BLaER1 treated with 17β-estradiol and CSF1 and Interleukin-3, amounts not matched to agents 10 nM and 100 nM (cell line): Measurements from ENCODE around the gene BCO2.

Source experiments
- H3K27ac ChIP-seq, 11 experiments: shearing (Covaris generic); formaldehyde crosslinking; 2 replicates each; pipeline ENCODE4 v1.8.1; 2022
- H3K27me3 ChIP-seq, 11 experiments: shearing (Covaris generic); formaldehyde crosslinking; 2 replicates each; pipeline ENCODE4 v1.8.1; 2022
- H3K36me3 ChIP-seq, 11 experiments: shearing (Covaris generic); formaldehyde crosslinking; 2 replicates each; pipeline ENCODE4 v1.8.1; 2022
- H3K4me1 ChIP-seq, 10 experiments: shearing (Covaris generic); formaldehyde crosslinking; 2 replicates each; pipeline ENCODE4 v1.8.1; 2022
- H3K4me2 ChIP-seq, 11 experiments: shearing (Covaris generic); formaldehyde crosslinking; 2 replicates each; pipeline ENCODE4 v1.8.1; 2022
- H3K4me3 ChIP-seq, 10 experiments: shearing (Covaris generic); formaldehyde crosslinking; 2 replicates each; pipeline ENCODE4 v1.8.1; 2022
- H3K9ac ChIP-seq, 11 experiments: shearing (Covaris generic); formaldehyde crosslinking; 2 replicates each; pipeline ENCODE4 v1.8.1; 2022
- H3K9me3 ChIP-seq, 11 experiments: shearing (Covaris generic); formaldehyde crosslinking; replicated peaks in 1 of 11; 2 replicates each; pipeline ENCODE4 v1.8.1; 2022
- H4K20me1 ChIP-seq, 11 experiments: shearing (Covaris generic); formaldehyde crosslinking; 2 replicates each; pipeline ENCODE4 v1.8.1; 2022
- Cebpa-rat ChIP-seq, 11 experiments: shearing (Covaris generic); IDR thresholded peaks; 2 replicates each; pipeline ENCODE4 v1.8.1; 2022

Gene BCO2

DNA sequence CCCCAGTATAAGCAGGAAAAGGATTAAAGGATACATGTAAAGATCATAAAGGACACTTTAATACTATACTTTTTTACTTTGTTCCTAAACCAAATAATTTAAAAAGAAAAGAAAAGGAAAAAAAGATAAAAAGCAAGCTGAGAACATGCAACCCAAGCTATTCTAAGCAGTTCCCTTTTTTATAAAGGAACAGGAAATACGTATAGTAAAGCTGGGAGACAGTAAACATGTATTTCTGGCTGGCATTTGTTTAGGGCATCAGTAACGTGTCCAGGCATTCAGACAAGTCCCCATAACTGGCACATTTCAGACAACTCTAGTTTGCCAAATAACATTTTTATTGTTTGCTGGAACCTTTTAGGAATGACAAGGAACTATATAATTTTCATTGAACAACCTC is 24.9 kb downstream of the BCO2 start:
- no peaks in the 10 kb centered on the region for H4K20me1 ChIP-seq
- H3K9me3 ChIP-seq, result no peaks in the 10 kb centered on the region

DNA sequence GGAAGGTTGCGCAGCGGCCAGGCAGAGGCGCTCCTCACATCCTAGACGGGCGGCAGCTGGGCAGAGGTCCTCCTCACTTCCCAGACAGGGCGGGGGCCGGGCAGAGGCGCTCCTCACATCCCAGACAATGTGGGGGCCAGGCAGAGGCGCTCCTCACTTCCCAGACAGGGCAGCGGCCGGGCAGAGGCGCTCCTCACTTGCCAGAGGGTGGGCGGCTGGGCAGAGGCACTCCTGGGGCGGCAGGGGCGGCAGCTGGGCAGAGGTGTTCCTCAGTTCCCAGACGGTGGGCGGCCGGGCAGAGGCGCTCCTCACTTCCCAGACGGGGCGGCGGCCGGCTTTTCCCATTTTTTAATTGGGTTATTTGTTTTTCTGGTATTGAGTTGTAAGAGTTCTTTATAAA is 30.8 kb downstream of the BCO2 start:
- Histone ChIP-seq H3K27me3 (no peaks in the 10 kb centered on the region), H3K36me3 (no peaks in the 10 kb centered on the region), H3K9ac (no peak overlapping the region), H3K4me2 (no peak overlapping the region), H3K27ac (no peak overlapping the region), H3K9me3 (peaks cover 0 to 5% (median 0%) of the 10 kb centered on the region in 11 experiments; a peak in 2 of 22 replicates), H4K20me1 (no peaks in the 10 kb centered on the region), H3K4me1 (peaks cover 0 to 1% (median 0%) of the 10 kb centered on the region in 10 experiments; a peak in 6 of 20 replicates), H3K4me3 (no peak overlapping the region)
- no peak for TF ChIP-seq Cebpa-rat (IDR thresholded peaks at IDR 0.05)

More for the DNA sequence above, 24.9 kb downstream of the BCO2 start:
- H3K9ac ChIP-seq, result peak overlapping the region in 5 of 11 experiments; percentile 13 to 40 (median 27); a peak in 3 of 22 replicates
- peak overlapping the region in 8 of 11 experiments; percentile 22 to 69 (median 50); a peak in 12 of 22 replicates for H3K27ac ChIP-seq
- H3K4me1 ChIP-seq, result peaks cover 9 to 18% (median 13%) of the 10 kb centered on the region in 10 experiments
- no peak overlapping the region for H3K4me3 ChIP-seq
- no peaks in the 10 kb centered on the region for H3K27me3 ChIP-seq
- H3K4me2 ChIP-seq, result peak overlapping the region; percentile 20 to 72 (median 54); a peak in 21 of 22 replicates
- H3K36me3 ChIP-seq, result no peaks in the 10 kb centered on the region
- no peak for TF ChIP-seq Cebpa-rat (IDR thresholded peaks at IDR 0.05)

DNA sequence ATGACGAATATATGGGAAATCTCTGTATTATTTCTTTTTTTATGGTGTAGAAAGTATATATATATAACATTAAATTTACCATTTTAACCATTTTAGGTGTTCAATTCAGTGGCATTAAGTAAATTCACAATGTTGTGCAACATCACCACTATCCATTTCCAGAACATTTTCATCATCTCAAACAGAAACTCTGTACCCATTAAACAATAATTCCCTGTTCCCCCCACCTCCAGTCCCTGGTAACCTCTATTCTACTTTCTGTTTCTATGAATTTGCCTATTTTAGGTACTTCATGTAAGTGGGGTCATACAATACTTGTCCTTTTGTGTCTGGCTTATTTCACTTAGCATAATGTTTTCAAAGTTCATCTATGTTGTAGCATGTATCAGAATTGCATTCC is 35.6 kb downstream of the BCO2 start:
- Histone ChIP-seq H4K20me1 (no peaks in the 10 kb centered on the region), H3K27ac (no peak overlapping the region), H3K9me3 (peaks cover 0 to 5% (median 0%) of the 10 kb centered on the region in 11 experiments; a peak in 2 of 22 replicates), H3K4me3 (no peak overlapping the region), H3K36me3 (no peaks in the 10 kb centered on the region), H3K9ac (no peak overlapping the region), H3K27me3 (no peaks in the 10 kb centered on the region), H3K4me1 (peaks cover 0 to 9% (median 0%) of the 10 kb centered on the region in 10 experiments; a peak in 2 of 20 replicates), H3K4me2 (0 out of 22 replicates have a peak overlapping the region, but pooled peaks of 1 of the 11 experiments have one; percentile 15)
- no peak for TF ChIP-seq Cebpa-rat (IDR thresholded peaks at IDR 0.05)

DNA sequence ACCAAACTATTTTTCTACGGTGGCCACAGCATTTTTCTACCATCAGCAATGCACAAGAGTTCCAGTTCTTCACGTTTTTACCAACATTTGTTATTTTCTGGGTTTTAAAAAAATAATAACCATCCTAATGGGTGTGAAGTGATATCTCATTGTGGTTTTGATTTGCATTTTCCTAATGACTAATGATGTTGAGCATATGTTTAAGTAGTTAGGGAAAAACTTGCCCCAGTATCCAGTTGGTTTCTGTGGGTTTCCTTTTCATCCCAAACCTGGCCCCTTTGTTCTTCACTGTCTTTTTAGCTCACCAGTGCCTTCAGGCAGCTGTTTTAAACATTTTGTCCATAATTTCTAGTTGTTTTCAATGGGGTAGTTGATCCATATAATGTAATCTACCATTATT is 36.2 kb downstream of the BCO2 start:
- TF ChIP-seq Cebpa-rat (IDR thresholded peaks at IDR 0.05), result no peak
- H3K4me3 ChIP-seq, result no peak overlapping the region
- H3K27ac ChIP-seq, result no peak overlapping the region
- H3K4me1 ChIP-seq, result peaks cover 0 to 9% (median 0%) of the 10 kb centered on the region in 10 experiments; a peak in 2 of 20 replicates
- peak overlapping the region in 2 of 11 experiments; percentile 15 to 25; a peak in 2 of 22 replicates for H3K4me2 ChIP-seq
- no peaks in the 10 kb centered on the region; a peak in 1 of 22 replicates for H3K9me3 ChIP-seq
- H3K9ac ChIP-seq, result no peak overlapping the region
- H3K36me3 ChIP-seq, result no peaks in the 10 kb centered on the region
- no peaks in the 10 kb centered on the region for H3K27me3 ChIP-seq
- H4K20me1 ChIP-seq, result no peaks in the 10 kb centered on the region

DNA sequence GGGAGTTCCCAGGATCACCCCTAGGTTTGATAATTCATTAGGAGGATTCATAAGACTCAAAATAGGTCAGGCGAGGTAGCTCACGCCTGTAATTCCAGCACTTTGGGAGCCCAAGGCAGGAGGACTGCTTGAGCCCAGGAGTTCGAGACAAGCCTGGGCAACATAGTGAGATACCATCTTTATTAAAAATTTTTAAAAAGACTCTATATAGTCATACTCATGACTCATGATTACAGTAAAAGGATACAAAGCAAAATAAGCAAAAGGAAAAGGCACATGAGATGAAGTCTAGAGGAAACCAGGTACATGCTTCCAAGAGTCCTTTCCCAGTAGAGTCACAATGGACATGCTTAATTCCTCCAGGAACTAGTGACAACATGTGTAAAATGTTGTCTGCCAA is 37.0 kb downstream of the BCO2 start:
- peaks cover 0 to 9% (median 0%) of the 10 kb centered on the region in 10 experiments; a peak in 2 of 20 replicates for H3K4me1 ChIP-seq
- no peak overlapping the region for H3K4me3 ChIP-seq
- H3K36me3 ChIP-seq, result no peaks in the 10 kb centered on the region
- no peaks in the 10 kb centered on the region for H3K27me3 ChIP-seq
- no peaks in the 10 kb centered on the region for H3K9me3 ChIP-seq
- H4K20me1 ChIP-seq, result no peaks in the 10 kb centered on the region
- H3K9ac ChIP-seq, result no peak overlapping the region
- TF ChIP-seq Cebpa-rat (IDR thresholded peaks at IDR 0.05), result no peak
- no peak overlapping the region for H3K27ac ChIP-seq
- no peak overlapping the region for H3K4me2 ChIP-seq

DNA sequence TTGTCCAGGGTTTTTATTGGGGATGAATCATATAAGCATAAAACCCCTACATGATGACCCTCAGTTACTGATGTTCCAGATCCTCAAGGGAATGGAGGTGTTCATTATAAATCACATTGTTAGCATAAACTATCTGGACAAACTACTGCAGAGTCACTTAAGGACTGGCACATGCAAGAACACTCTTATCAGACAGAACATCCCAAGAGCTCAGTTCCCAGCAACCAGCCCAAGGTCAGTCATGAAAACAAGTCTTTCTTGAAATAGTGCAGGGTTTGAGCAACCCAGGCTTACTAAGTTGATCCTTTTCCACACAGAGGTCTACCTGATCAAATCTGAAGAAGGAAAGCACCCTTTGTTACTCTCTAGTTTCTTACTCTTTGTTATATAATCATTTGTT is 37.4 kb downstream of the BCO2 start:
- Histone ChIP-seq H3K4me1 (peaks cover 0 to 9% (median 0%) of the 10 kb centered on the region in 10 experiments; a peak in 2 of 20 replicates), H3K27ac (no peak overlapping the region), H3K9me3 (no peaks in the 10 kb centered on the region), H3K4me2 (no peak overlapping the region), H3K4me3 (no peak overlapping the region), H4K20me1 (no peaks in the 10 kb centered on the region), H3K27me3 (no peaks in the 10 kb centered on the region), H3K36me3 (no peaks in the 10 kb centered on the region), H3K9ac (no peak overlapping the region)
- TF ChIP-seq Cebpa-rat (IDR thresholded peaks at IDR 0.05), result no peak

DNA sequence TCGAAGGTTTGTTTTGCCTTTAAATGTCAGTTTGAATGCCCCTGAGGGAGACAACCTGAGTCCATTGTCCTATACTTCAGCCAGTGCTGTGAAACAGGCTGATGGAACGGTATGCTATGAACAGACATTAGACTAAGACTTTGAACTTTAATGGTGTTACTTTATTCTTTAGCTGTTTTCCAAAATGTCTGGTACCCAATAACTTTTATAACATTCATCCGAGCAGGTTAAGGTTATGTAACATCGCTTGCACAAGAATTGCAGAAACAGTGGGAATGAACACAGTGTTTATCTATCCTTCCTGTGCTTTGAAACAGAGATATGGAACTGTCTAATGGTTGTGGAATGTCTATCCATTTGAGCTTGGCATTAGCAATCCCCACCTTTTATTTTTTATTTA is 38.4 kb downstream of the BCO2 start:
- no peak overlapping the region for H3K27ac ChIP-seq
- H3K4me3 ChIP-seq, result no peak overlapping the region
- no peak for TF ChIP-seq Cebpa-rat (IDR thresholded peaks at IDR 0.05)
- peaks cover 0 to 9% (median 0%) of the 10 kb centered on the region in 10 experiments; a peak in 2 of 20 replicates for H3K4me1 ChIP-seq
- no peaks in the 10 kb centered on the region for H4K20me1 ChIP-seq
- no peaks in the 10 kb centered on the region for H3K36me3 ChIP-seq
- no peak overlapping the region for H3K9ac ChIP-seq
- no peaks in the 10 kb centered on the region for H3K27me3 ChIP-seq
- no peaks in the 10 kb centered on the region for H3K9me3 ChIP-seq
- no peak overlapping the region for H3K4me2 ChIP-seq

DNA sequence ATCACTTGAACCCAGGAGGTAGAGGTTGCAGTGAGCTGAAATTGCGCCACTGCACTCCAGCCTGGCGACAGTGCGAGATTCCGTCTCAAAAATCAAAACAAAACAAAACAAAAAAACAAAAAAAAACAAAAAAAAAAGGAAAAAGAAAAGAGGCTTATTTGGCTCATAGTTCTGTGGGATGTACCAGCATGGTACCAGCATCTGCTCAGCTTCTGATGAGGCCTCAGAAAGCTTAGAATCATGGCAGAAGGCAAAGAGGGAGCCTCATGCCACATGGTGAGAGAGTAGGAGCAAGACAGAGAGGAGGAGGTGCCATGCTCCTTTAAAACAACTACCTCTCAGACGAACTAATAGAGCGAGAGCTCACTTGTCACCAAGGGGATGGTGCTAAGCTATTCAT is 40.3 kb downstream of the BCO2 start:
- H3K4me2 ChIP-seq, result no peak overlapping the region
- no peak for TF ChIP-seq Cebpa-rat (IDR thresholded peaks at IDR 0.05)

DNA sequence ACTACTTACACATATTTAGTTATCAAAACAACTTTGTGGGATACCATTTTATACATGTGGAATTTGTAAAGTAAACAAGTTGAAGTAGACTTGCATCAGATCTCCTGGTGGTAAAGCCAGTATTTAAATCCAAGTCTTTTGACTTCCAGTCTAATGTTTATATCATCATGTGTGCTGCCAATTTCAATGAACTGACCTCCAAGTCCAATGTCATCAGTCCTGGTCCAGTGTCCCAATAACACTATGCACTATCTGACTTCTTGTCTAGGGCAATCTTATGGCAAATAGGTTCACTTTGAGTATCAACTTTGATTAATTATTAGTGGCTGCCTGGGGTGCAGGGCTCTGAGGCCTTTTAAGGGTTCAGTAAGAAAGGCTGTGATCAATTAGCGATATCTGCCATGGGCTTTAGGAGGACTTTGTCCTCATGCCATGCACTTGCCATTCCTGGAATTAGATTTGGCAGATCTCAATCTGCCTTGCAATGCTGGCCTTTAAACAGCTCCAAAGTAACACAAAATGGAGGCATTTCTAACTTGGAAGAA is 41.3 kb downstream of the BCO2 start:
- H3K9ac ChIP-seq, result no peak overlapping the region
- H3K4me3 ChIP-seq, result no peak overlapping the region
- H3K4me2 ChIP-seq, result no peak overlapping the region
- H3K27ac ChIP-seq, result no peak overlapping the region
- no peak for TF ChIP-seq Cebpa-rat (IDR thresholded peaks at IDR 0.05)
- H3K9me3 ChIP-seq, result no peaks in the 10 kb centered on the region
- H3K4me1 ChIP-seq, result peaks cover 0 to 5% (median 0%) of the 10 kb centered on the region in 10 experiments; a peak in 4 of 20 replicates
- H3K36me3 ChIP-seq, result no peaks in the 10 kb centered on the region
- no peaks in the 10 kb centered on the region for H4K20me1 ChIP-seq
- H3K27me3 ChIP-seq, result no peaks in the 10 kb centered on the region

More for the DNA sequence above, 40.3 kb downstream of the BCO2 start:
- Histone ChIP-seq H3K9me3 (no peaks in the 10 kb centered on the region), H3K36me3 (no peaks in the 10 kb centered on the region), H3K4me1 (peaks cover 0 to 9% (median 0%) of the 10 kb centered on the region in 10 experiments; a peak in 4 of 20 replicates), H3K27ac (no peak overlapping the region), H4K20me1 (no peaks in the 10 kb centered on the region), H3K4me3 (no peak overlapping the region), H3K27me3 (no peaks in the 10 kb centered on the region), H3K9ac (no peak overlapping the region)
